Choroid plexus epithelial cell (primary cell): ENCODE results near the gene CACNB4.
"Not testable (repeated sequence)": the region's sequence is repeated elsewhere in the genome, so short reads cannot be mapped to it uniquely, and the experiment has no call there.

Source experiments
- DNase-seq: peaks from one replicate; pipeline ENCODE4 v3.0.0-alpha.2; 2010; ENCODE audit warnings: low read depth
- H3K4me3 ChIP-seq: 2 replicates; pipeline ENCODE4 v1.5.1; 2011; ENCODE audit warnings: low read depth, mild to moderate bottlenecking, control low read depth, low read length, moderate library complexity
- CTCF ChIP-seq: conservative IDR thresholded peaks from 2 replicates; pipeline ENCODE4 v1.5.1; 2011; ENCODE audit warnings: low read depth, mild to moderate bottlenecking, control low read depth, inconsistent platforms, low read length, moderate library complexity

CACNB4 gene

GRCh38 chr2:151945186-151945585 is 153.7 kb downstream of the CACNB4 start:
- no peak for DNase-seq
- no peak for TF ChIP-seq CTCF
- no peak overlapping the region for H3K4me3 ChIP-seq

GRCh38 chr2:151943461-151943860 is 155.4 kb downstream of the CACNB4 start:
- H3K4me3 ChIP-seq = no peak overlapping the region
- no peak for DNase-seq
- TF ChIP-seq CTCF = no peak

- H3K4me3 ChIP-seq, DNase-seq: not testable (repeated sequence)
Measured at GRCh38 chr2:151942540-151943205, 156.2 kb downstream of the CACNB4 start.

GRCh38 chr2:151937966-151938365 is 160.9 kb downstream of the CACNB4 start:
- H3K4me3 ChIP-seq = no peak overlapping the region
- TF ChIP-seq CTCF = no peak
- no peak for DNase-seq

GRCh38 chr2:151936626-151937025 is 162.2 kb downstream of the CACNB4 start:
- no peak overlapping the region for H3K4me3 ChIP-seq
- no peak for TF ChIP-seq CTCF
- no peak for DNase-seq

GRCh38 chr2:151933266-151933804 is 165.5 kb downstream of the CACNB4 start:
- no peak for TF ChIP-seq CTCF
- no peak overlapping the region for H3K4me3 ChIP-seq
- no peak for DNase-seq

- no peak for TF ChIP-seq CTCF
- DNase-seq = no peak
- H3K4me3 ChIP-seq = no peak overlapping the region
Measured at GRCh38 chr2:151931756-151932155, 167.1 kb downstream of the CACNB4 start.
